GM23338 (cell line): ENCODE results near the gene TENM3. TPM values are rescaled to one million over a fixed set of nuclear protein-coding genes. Genes with fewer than 3 reads are reported as not detected.

ENCODE experiments used
- ATAC-seq: fragments of 200-7000 bp; cut with Tn5 transposase; 3 replicates; pipeline ENCODE4 v1.9.1; 2020
- DNase-seq: peaks from one replicate; pipeline ENCODE4 v3.0.0-alpha.2; 2015; ENCODE audit warnings: low spot score
- H2AFZ ChIP-seq: fragments of 200-600 bp; sonication (generic); 2 replicates; pipeline ENCODE4 v1.8.0; 2016; ENCODE audit warnings: antibody characterized with exemption, mild to moderate bottlenecking, moderate library complexity
- H3F3A ChIP-seq: fragments of 200-600 bp; sonication (generic); replicated peaks from 2 replicates; pipeline ENCODE4 v1.8.0; 2017; ENCODE audit warnings: antibody characterized with exemption, mixed run types, low read depth
- H3K27ac ChIP-seq: fragments of 200-600 bp; sonication (generic); 2 replicates; pipeline ENCODE4 v1.6.1; 2016; ENCODE audit warnings: low read depth
- H3K27me3 ChIP-seq: fragments of 200-600 bp; sonication (generic); 2 replicates; pipeline ENCODE4 v1.8.0; 2016; ENCODE audit warnings: mild to moderate bottlenecking, mixed run types, moderate library complexity; ENCODE audit not compliant: insufficient read depth
- H3K36me3 ChIP-seq: fragments of 200-600 bp; sonication (generic); 2 replicates; pipeline ENCODE4 v1.8.0; 2016; ENCODE audit warnings: mild to moderate bottlenecking; ENCODE audit not compliant: insufficient read depth
- H3K4me1 ChIP-seq: fragments of 200-600 bp; sonication (generic); 2 replicates; pipeline ENCODE4 v1.8.0; 2016; ENCODE audit warnings: mild to moderate bottlenecking, moderate library complexity; ENCODE audit not compliant: insufficient read depth
- H3K4me2 ChIP-seq: fragments of 200-600 bp; sonication (generic); 2 replicates; pipeline ENCODE4 v1.7.1; 2017; ENCODE audit warnings: mixed run types
- H3K4me3 ChIP-seq: fragments of 200-600 bp; sonication (generic); 2 replicates; pipeline ENCODE4 v1.6.1; 2016; ENCODE audit warnings: mixed run types
- H3K79me2 ChIP-seq: fragments of 200-600 bp; sonication (generic); replicated peaks from 2 replicates; pipeline ENCODE4 v1.8.0; 2017; ENCODE audit warnings: mild to moderate bottlenecking; ENCODE audit not compliant: insufficient read depth
- H3K9me2 ChIP-seq: fragments of 200-600 bp; sonication (generic); 2 replicates; pipeline ENCODE4 v1.8.0; 2017; ENCODE audit not compliant: insufficient read depth
- H4K20me1 ChIP-seq: fragments of 200-600 bp; sonication (generic); replicated peaks from 2 replicates; pipeline ENCODE4 v1.8.0; 2017; ENCODE audit warnings: mild to moderate bottlenecking; ENCODE audit not compliant: insufficient read depth
- H3K27ac Mint-ChIP-seq: 2 replicates; pipeline ENCODE4 v1.8.0; 2020; ENCODE audit warnings: inconsistent platforms, mild to moderate bottlenecking, moderate library complexity, mixed read lengths
- H3K27me3 Mint-ChIP-seq: 3 replicates; pipeline ENCODE4 v1.8.0; 2022; ENCODE audit warnings: low read depth, mild to moderate bottlenecking, moderate library complexity, mixed read lengths, inconsistent platforms; ENCODE audit not compliant: insufficient read depth, poor library complexity
- H3K36me3 Mint-ChIP-seq: 3 replicates; pipeline ENCODE4 v1.8.0; 2021; ENCODE audit warnings: low read depth, mild to moderate bottlenecking, inconsistent platforms, moderate library complexity, mixed read lengths
- H3K4me1 Mint-ChIP-seq: 3 replicates; pipeline ENCODE4 v1.8.0; 2020; ENCODE audit warnings: mild to moderate bottlenecking, inconsistent platforms, mixed read lengths
- H3K4me3 Mint-ChIP-seq: 3 replicates; pipeline ENCODE4 v1.8.0; 2021; ENCODE audit warnings: moderate library complexity, mild to moderate bottlenecking, inconsistent platforms, mixed read lengths
- H3K9me3 Mint-ChIP-seq: 3 replicates; pipeline ENCODE4 v1.8.0; 2020; ENCODE audit warnings: moderate library complexity, mild to moderate bottlenecking, inconsistent platforms, mixed read lengths
- CTCF ChIP-seq, 2 experiments: fragments of 200-600 bp in 1 of 2; sonication (generic) in 1 of 2; conservative IDR thresholded peaks; 2 replicates each; pipeline versions ENCODE4 v1.5.1 to v1.6.1; 2016 to 2017; ENCODE audit warnings: antibody characterized with exemption in 2 of 2, low read depth in 2 of 2, mild to moderate bottlenecking in 2 of 2, moderate library complexity in 1 of 2
- ETS1 ChIP-seq: IDR thresholded peaks from 2 replicates; pipeline ENCODE4 v1.6.1; 2016; ENCODE audit warnings: antibody characterized with exemption
- NANOG ChIP-seq: IDR thresholded peaks from 2 replicates; pipeline ENCODE4 v1.6.1; 2016; ENCODE audit warnings: antibody characterized with exemption, borderline replicate concordance
- REST ChIP-seq: IDR thresholded peaks from one replicate; pipeline ENCODE4 v1.6.1; 2018; ENCODE audit warnings: antibody characterized with exemption; ENCODE audit not compliant: unreplicated experiment
- polyA plus RNA-seq: library from polyadenylated mRNA; unstranded; fragments of >200 nt; fragmentation: Nextera tagmentation; extraction: Ambion mirVana; gene quantifications from 2 replicates; pipeline ENCODE4 v1.2.1, GENCODE V29; 2016
- total RNA-seq: library from RNA; depleted of rRNA; stranded (reverse); fragments of >200 nt; shearing (Covaris generic); gene quantifications from 2 replicates; pipeline ENCODE4 v1.2.3, GENCODE V29; 2014

Gene TENM3
- total and polyA plus RNA-seq, 2 experiments from 2014 or later = 22.2 to 128 TPM

- Histone ChIP-seq H3K79me2 (no peaks in the 10 kb centered on the region), H3K36me3 (no peaks in the 10 kb centered on the region), H2AFZ (no peak overlapping the region), H3K27ac (no peak overlapping the region), H3K4me1 (peaks cover 56% of the 10 kb centered on the region), H4K20me1 (no peaks in the 10 kb centered on the region), H3K4me3 (no peak overlapping the region), H3F3A (no peaks in the 10 kb centered on the region), H3K9me2 (no peaks in the 10 kb centered on the region), H3K4me2 (no peak overlapping the region), H3K27me3 (no peaks in the 10 kb centered on the region)
- ATAC-seq (no peak), DNase-seq (no peak)
- H3K36me3 Mint-ChIP-seq = peaks cover 5% of the 10 kb centered on the region; the same call in 1 of the 3 replicates
- TF ChIP-seq CTCF (conservative IDR thresholded peaks at IDR 0.05; ENCODE audit: low read depth in 2 of 2) = no peak
- TF ChIP-seq ETS1 = no peak
- TF ChIP-seq REST = no peak
- H3K27me3 Mint-ChIP-seq = no peaks in the 10 kb centered on the region
- no peak overlapping the region for H3K4me3 Mint-ChIP-seq
- no peak overlapping the region for H3K27ac Mint-ChIP-seq
- no peaks in the 10 kb centered on the region for H3K9me3 Mint-ChIP-seq
- peaks cover 51% of the 10 kb centered on the region for H3K4me1 Mint-ChIP-seq
Measured at GRCh38 chr4:182252220-182252619, 9.0 kb downstream of the TENM3 start.

GRCh38 chr4:182254026-182254780 is 11.0 kb downstream of the TENM3 start:
- no peaks in the 10 kb centered on the region for H3K27me3 Mint-ChIP-seq
- no peak overlapping the region for H3K27ac ChIP-seq
- no peaks in the 10 kb centered on the region for H4K20me1 ChIP-seq
- H3K36me3 Mint-ChIP-seq = peaks cover 2% of the 10 kb centered on the region; the same call in 2 of the 3 replicates
- H3K27ac Mint-ChIP-seq = peak overlapping the region; percentile 51; the same call in 1 of the 2 replicates
- peaks cover 68% of the 10 kb centered on the region for H3K4me1 ChIP-seq
- H3K9me2 ChIP-seq = no peaks in the 10 kb centered on the region
- TF ChIP-seq NANOG = no peak
- peak; percentile 32 for ATAC-seq
- H2AFZ ChIP-seq = no peak overlapping the region
- H3K79me2 ChIP-seq = no peaks in the 10 kb centered on the region
- H3F3A ChIP-seq = no peaks in the 10 kb centered on the region
- H3K4me2 ChIP-seq = peak overlapping the region; percentile 18
- no peaks in the 10 kb centered on the region for H3K27me3 ChIP-seq
- no peak overlapping the region for H3K4me3 Mint-ChIP-seq
- H3K36me3 ChIP-seq = no peaks in the 10 kb centered on the region
- peak; percentile 17 for DNase-seq
- H3K4me3 ChIP-seq = no peak overlapping the region
- peaks cover 67% of the 10 kb centered on the region for H3K4me1 Mint-ChIP-seq
- no peaks in the 10 kb centered on the region for H3K9me3 Mint-ChIP-seq
